SIG-M5 treated with dmso at 0.1 percent for 504 hours (cell line): ENCODE measurements around the gene PCDHAC1.
"Not testable (repeated sequence)": the region's sequence is repeated elsewhere in the genome, so short reads cannot be mapped to it uniquely, and the experiment has no call there.

Experiments used
- DNase-seq: peaks from one replicate; lab custom pipeline; 2025; ENCODE audit not compliant: unreplicated experiment; lab: John Stamatoyannopoulos, UW

Gene PCDHAC1

DNA sequence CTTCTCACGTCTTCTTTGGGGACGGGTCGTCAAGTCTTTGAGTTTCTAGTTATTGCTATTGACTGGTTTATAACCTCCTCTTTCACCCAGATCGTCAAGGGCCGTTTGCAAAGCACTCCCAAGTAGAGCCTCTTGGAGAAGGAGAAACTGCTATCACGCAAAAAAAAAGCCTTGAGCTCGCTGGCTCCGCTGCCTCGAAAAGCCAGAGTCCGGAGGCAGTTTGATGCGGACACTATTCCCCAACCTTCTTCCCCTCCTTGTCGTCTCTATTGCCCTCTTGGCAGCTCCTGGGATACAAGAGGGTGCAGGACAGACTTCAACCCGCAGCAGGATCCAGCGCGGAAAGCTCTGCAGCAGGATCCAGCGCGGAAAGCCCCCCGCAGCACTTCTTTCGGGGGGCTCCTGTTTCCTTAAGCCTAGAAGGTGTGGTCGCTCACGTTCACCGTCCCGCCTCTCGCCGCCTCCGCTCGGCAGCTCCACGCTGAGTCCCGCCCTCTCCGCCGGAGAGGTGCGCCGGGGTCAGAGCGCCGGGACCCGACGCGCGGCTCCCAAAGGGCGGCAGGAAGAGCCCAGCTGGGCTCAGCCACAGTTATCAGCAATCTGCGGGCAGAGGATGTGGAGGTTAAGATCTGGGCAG is at the start of gene PCDHAC1:
Gene PCDHAC1, plus strand, starts transcription at position 494 of the 637 bp plus-strand sequence. CDS start 594 bp downstream, outside the sequence.
- no peak for DNase-seq

DNA sequence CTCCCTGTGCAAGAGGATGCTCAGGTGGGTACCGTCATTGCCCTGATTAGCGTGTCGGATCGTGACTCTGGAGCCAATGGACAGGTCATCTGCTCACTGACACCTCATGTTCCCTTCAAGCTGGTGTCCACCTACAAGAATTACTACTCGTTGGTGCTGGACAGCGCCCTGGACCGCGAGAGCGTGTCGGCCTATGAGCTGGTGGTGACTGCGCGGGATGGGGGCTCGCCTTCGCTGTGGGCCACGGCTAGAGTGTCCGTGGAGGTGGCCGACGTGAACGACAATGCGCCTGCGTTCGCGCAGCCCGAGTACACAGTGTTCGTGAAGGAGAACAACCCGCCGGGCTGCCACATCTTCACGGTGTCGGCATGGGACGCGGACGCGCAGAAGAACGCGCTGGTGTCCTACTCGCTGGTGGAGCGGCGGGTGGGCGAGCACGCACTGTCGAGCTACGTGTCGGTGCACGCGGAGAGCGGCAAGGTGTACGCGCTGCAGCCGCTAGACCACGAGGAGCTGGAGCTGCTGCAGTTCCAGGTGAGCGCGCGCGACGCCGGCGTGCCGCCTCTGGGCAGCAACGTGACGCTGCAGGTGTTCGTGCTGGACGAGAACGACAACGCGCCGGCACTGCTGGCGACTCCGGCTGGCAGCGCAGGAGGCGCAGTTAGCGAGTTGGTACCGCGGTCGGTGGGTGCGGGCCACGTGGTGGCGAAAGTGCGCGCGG is 49.4 kb upstream of the PCDHAC1 start:
- not testable (repeated sequence) for DNase-seq

GRCh38 chr5:140877262-140877581 is 48.9 kb upstream of the PCDHAC1 start:
- DNase-seq: no peak

DNA sequence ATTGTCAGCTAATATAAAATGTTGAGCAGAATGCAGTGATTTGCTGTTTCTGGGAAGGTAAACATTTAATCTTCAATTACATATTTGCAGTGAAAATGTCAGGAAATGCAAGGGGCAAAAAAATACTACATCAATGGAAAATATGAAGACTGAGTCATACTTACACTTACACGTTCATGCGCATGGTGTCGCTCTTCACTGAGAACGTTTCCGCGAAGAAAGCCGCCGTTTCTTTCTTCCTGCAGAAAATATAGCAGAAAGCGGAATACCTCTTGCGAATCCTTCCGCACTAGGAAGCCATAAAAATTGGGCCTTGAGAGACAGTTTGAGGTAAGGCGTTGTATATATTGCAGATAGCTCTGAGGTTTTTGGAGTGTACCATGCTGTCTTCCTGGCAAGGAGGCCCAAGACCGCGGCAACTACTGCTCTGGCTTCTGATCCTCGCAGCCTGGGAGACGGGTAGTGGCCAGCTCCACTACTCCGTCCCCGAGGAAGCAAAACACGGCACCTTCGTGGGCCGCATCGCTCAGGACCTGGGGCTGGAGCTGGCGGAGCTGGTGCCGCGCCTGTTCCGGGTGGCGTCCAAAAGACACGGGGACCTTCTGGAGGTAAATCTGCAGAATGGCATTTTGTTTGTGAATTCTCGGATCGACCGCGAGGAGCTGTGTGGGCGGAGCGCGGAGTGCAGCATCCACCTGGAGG is 44.1 kb upstream of the PCDHAC1 start, which contains the start of gene PCDHA13:
Gene PCDHA13, plus strand, starts transcription at position 236 of the 702 bp plus-strand sequence. Its CDS starts 145 bp downstream, at position 381.
- DNase-seq: no peak

GRCh38 chr5:140882591-140882899 is 43.6 kb upstream of the PCDHAC1 start:
- DNase-seq: no peak

DNA sequence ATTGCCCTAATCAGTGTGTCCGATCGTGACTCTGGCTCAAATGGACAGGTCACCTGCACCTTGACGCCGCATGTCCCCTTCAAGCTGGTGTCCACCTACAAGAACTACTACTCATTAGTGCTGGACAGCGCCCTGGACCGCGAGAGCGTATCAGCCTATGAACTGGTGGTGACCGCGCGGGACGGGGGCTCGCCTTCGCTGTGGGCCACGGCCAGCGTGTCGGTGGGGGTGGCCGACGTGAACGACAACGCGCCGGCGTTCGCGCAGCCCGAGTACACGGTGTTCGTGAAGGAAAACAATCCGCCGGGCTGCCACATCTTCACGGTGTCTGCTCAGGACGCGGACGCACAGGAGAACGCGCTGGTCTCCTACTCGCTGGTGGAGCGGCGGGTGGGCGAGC is 42.7 kb upstream of the PCDHAC1 start:
- no peak for DNase-seq

DNA sequence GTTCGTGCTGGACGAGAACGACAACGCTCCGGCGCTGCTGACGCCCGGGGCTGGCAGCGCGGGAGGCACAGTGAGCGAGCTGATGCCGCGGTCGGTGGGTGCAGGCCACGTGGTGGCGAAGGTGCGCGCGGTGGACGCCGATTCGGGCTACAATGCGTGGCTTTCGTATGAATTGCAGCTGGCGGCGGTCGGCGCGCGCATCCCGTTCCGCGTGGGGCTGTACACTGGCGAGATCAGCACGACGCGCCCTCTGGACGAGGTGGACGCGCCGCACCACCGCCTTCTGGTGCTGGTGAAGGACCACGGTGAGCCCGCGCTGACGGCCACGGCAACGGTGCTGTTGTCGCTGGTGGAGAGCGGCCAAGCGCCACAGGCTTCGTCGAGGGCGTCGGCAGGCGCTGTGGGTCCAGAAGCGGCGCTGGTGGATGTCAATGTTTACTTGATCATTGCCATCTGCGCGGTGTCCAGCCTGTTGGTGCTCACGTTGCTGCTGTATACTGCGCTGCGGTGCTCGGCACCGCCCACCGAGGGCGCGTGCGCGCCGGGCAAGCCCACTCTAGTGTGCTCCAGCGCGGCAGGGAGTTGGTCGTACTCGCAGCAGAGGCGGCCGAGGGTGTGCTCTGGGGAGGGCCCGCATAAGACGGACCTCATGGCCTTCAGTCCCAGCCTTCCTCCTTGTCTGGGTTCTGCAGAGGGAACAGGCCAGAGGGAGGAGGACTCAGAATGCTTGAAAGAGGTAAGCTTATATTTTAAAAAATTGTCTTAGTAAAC is 42.0 kb upstream of the PCDHAC1 start:
- DNase-seq: no peak

GRCh38 chr5:140916325-140916724 is 9.8 kb upstream of the PCDHAC1 start:
- no peak for DNase-seq

GRCh38 chr5:140923601-140924000 is 2.5 kb upstream of the PCDHAC1 start:
- no peak for DNase-seq

DNA sequence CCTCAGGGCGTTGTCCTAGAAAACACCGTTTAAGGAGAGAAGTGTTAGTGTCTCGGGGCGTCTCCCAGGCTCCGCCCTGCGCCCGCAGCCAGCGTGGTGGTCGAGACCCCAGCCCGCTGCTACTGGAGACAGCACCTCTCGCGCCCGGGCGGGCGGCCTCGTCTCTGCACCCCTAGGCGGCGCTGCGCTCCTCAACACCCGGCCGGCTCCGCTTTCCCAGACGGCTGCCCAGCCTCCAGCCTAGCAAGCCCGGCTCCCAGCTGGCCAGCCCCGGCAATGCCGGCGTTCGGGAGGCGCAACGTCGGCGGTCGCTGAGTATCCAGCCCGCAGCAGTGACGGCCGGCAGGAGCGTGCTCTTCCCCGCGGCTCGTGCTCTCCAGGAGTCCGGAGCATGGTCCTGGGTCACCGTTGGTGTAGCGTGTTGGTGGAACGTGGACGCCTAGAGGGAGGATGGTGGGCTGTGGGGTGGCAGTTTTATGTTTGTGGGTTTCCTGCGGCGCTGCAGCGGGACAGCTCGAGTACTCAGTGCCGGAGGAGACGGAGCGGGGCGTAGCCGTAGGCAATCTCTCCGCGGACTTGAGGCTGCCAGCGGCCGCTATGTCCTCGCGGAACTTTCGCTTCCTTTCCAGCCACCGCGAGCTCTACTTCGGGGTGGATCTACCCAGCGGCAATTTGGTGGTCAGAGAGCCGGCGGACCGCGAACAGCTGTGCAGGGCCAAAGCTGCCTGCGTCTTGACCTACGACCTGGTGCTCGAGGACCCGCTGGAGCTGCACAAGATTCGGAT is 536 bp downstream of the PCDHAC1 start:
- no peak for DNase-seq

- DNase-seq: no peak
These were observed 1.1 kb downstream of the PCDHAC1 start for GRCh38 chr5:140927228-140927573.

GRCh38 chr5:140934964-140935606 is 9.0 kb downstream of the PCDHAC1 start:
- DNase-seq: no peak

DNA sequence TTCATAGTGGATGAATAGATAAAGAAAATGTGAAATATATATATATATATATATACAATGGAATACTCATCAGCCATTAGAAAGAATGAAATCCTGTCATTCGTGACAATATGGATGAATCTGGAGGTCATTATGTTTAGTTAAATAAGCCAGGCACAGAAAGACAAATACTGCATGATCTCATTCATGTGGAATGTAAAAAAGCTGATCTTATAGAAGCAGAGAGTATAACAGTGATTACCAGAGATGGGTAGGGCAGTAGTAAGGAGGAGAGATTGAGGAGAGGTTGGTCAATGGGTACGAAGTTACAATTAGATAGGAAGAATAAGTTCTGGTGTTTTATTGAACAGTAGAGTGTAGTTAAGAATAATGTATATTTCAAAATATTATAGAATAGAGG is 20.5 kb downstream of the PCDHAC1 start:
- DNase-seq: no peak

GRCh38 chr5:140951636-140952035 is 25.5 kb downstream of the PCDHAC1 start:
- DNase-seq: no peak

- no peak for DNase-seq
These were observed 27.1 kb downstream of the PCDHAC1 start for GRCh38 chr5:140953234-140953633.

GRCh38 chr5:140962190-140962589 is 36.1 kb downstream of the PCDHAC1 start:
- DNase-seq: no peak

DNA sequence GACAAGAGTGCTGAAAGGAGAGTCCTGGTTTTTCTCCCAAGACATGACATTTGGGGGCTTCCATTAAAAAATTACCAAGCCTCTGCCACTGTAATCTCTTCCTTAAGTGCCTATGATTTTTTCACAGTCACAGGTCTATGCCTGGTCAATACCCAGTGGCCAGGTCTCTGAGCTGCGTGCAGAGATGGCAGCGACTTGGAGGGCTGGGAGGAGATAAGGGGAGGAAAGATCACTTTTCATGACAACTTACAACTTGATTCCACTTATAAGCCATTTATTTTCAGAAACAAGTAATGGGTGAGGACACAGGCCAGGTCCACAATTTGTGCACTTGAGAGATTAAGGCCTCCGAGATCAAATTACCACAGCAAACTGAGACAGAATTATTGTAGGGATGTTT is 38.3 kb downstream of the PCDHAC1 start:
- DNase-seq: no peak

DNA sequence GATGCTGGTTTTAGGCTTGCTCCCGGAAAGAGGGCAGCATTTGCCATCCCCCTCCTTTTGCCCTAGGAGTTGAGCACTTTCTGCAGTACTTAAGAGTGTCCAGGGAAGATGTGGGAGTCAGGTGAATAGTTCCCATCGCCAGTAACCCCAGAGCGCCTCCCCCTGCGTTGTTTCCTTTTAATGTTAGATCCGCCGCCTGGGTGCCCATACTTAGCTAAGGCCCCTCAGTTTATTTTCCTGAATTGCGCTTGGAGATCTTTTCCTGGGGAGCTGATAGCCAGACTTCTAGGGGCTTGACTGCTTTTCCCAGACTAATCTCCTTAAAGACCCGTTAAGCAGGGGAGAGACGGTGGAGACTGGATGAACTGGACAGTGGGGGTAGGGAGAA is 39.8 kb downstream of the PCDHAC1 start:
- DNase-seq: no peak

- DNase-seq: no peak
These were observed 40.5 kb downstream of the PCDHAC1 start, which contains the start of gene PCDHAC2 for GRCh38 chr5:140966293-140967225. PCDHAC2 (plus strand) TSS chr5:140966476; CDS start chr5:140966767, 291 bp downstream.
